CD4-positive, alpha-beta T cell treated with Interferon gamma for 1 hour (primary cell): ENCODE data around the gene CHST4.
"Not testable (repeated sequence)": the region's sequence is repeated elsewhere in the genome, so short reads cannot be mapped to it uniquely, and the experiment has no call there.

ENCODE experiments used
- DNase-seq: peaks from one replicate; pipeline ENCODE4 v3.0.0-alpha.2; 2020

CHST4 gene

GRCh38 chr16:71524566-71525553, 1.4 kb upstream of the CHST4 start:
- DNase-seq = no peak

GRCh38 chr16:71528257-71528656, 2.0 kb downstream of the CHST4 start:
- no peak for DNase-seq

- no peak for DNase-seq
These were observed 2.6 kb downstream of the CHST4 start for GRCh38 chr16:71528863-71529262.

GRCh38 chr16:71532366-71532765, 6.1 kb downstream of the CHST4 start:
- DNase-seq = no peak

GRCh38 chr16:71536752-71537499, 10.7 kb downstream of the CHST4 start:
- DNase-seq = no peak

- peak; percentile 18 for DNase-seq
These were observed 11.4 kb downstream of the CHST4 start for GRCh38 chr16:71537643-71538042.

GRCh38 chr16:71542377-71542776, 16.2 kb downstream of the CHST4 start:
- peak; percentile 36 for DNase-seq

- no peak for DNase-seq
These were observed 20.9 kb downstream of the CHST4 start for GRCh38 chr16:71547168-71547567.

GRCh38 chr16:71552698-71553503, 26.7 kb downstream of the CHST4 start:
- no peak for DNase-seq

GRCh38 chr16:71555230-71555891, 29.1 kb downstream of the CHST4 start:
- DNase-seq = no peak

GRCh38 chr16:71557299-71557698, 31.1 kb downstream of the CHST4 start:
- no peak for DNase-seq

- DNase-seq = no peak
These were observed 31.8 kb downstream of the CHST4 start for GRCh38 chr16:71557954-71558582.

- no peak for DNase-seq
These were observed 33.6 kb downstream of the CHST4 start for GRCh38 chr16:71559855-71560254.

GRCh38 chr16:71561886-71562285, 35.7 kb downstream of the CHST4 start:
- not testable (repeated sequence) for DNase-seq

- DNase-seq = no peak
These were observed 36.3 kb downstream of the CHST4 start for GRCh38 chr16:71562552-71562951.

GRCh38 chr16:71564335-71564967, 38.2 kb downstream of the CHST4 start:
- DNase-seq = no peak

GRCh38 chr16:71565812-71566700, 39.8 kb downstream of the CHST4 start:
- no peak for DNase-seq

- no peak for DNase-seq
These were observed 41.7 kb downstream of the CHST4 start for GRCh38 chr16:71567931-71568330.

- DNase-seq = no peak
These were observed 42.3 kb downstream of the CHST4 start for GRCh38 chr16:71568551-71568950.

GRCh38 chr16:71569621-71570020, 43.4 kb downstream of the CHST4 start:
- DNase-seq = no peak
